DND-41 (cell line): ENCODE results near the gene COBL.

Experiments used
- ATAC-seq: fragments of 200-7000 bp; cut with Tn5 transposase; 3 replicates; pipeline ENCODE4 v1.9.1; 2021; ENCODE audit warnings: low read depth; ENCODE audit not compliant: insufficient read depth
- DNase-seq: peaks from one replicate; pipeline ENCODE4 v3.0.0-alpha.2; 2020
- H2AFZ ChIP-seq: 2 replicates; pipeline ENCODE4 v1.6.0; 2012; ENCODE audit warnings: low read depth, low read length
- H3K27ac ChIP-seq: 2 replicates; pipeline ENCODE4 v1.5.1; 2012; ENCODE audit warnings: low read length, inconsistent platforms
- H3K27me3 ChIP-seq: fragments of 200-600 bp; sonication (generic); 2 replicates; pipeline ENCODE4 v1.6.0; 2012; ENCODE audit warnings: low read length, mild to moderate bottlenecking, inconsistent platforms; ENCODE audit not compliant: insufficient read depth, poor library complexity
- H3K36me3 ChIP-seq: 2 replicates; pipeline ENCODE4 v1.5.1; 2012; ENCODE audit warnings: low read length, inconsistent platforms; ENCODE audit not compliant: insufficient read depth
- H3K4me1 ChIP-seq: 2 replicates; pipeline ENCODE4 v1.5.1; 2012; ENCODE audit warnings: mild to moderate bottlenecking, low read length; ENCODE audit not compliant: insufficient read depth
- H3K4me2 ChIP-seq: 2 replicates; pipeline ENCODE4 v1.6.0; 2012; ENCODE audit warnings: mild to moderate bottlenecking, moderate library complexity, low read length, inconsistent platforms; ENCODE audit not compliant: insufficient read depth
- H3K4me3 ChIP-seq, 2 experiments: fragments of 200-600 bp in 1 of 2; shearing (Covaris generic) in 1 of 2; 2 replicates each; pipeline ENCODE4 v1.5.1; 2012 to 2016; ENCODE audit warnings: inconsistent platforms in 2 of 2, low read length in 2 of 2, mild to moderate bottlenecking in 2 of 2, low read depth in 1 of 2, moderate library complexity in 1 of 2
- H3K79me2 ChIP-seq: 2 replicates; pipeline ENCODE4 v1.6.0; 2012; ENCODE audit warnings: low read length, inconsistent platforms; ENCODE audit not compliant: insufficient read depth
- H3K9ac ChIP-seq: 2 replicates; pipeline ENCODE4 v1.6.0; 2012; ENCODE audit warnings: low read depth, mild to moderate bottlenecking, inconsistent platforms, low read length, moderate library complexity
- H3K9me3 ChIP-seq: 2 replicates; pipeline ENCODE4 v1.5.1; 2012; ENCODE audit warnings: low read length, moderate library complexity, mild to moderate bottlenecking, inconsistent platforms; ENCODE audit not compliant: insufficient read depth, severe bottlenecking
- H4K20me1 ChIP-seq: 2 replicates; pipeline ENCODE4 v1.6.0; 2012; ENCODE audit warnings: low read length; ENCODE audit not compliant: insufficient read depth
- CTCF ChIP-seq: IDR thresholded peaks from 2 replicates; pipeline ENCODE4 v1.5.1; 2012; ENCODE audit warnings: borderline replicate concordance, low read length, moderate library complexity, mild to moderate bottlenecking; ENCODE audit not compliant: poor library complexity, severe bottlenecking; ENCODE audit errors: extremely low read depth
- EZH2 ChIP-seq: IDR thresholded peaks from 3 replicates; pipeline ENCODE4 v1.6.1; 2012; ENCODE audit warnings: borderline replicate concordance, low read depth, mild to moderate bottlenecking, moderate library complexity, low read length, inconsistent platforms; ENCODE audit not compliant: severe bottlenecking

COBL gene

DNA sequence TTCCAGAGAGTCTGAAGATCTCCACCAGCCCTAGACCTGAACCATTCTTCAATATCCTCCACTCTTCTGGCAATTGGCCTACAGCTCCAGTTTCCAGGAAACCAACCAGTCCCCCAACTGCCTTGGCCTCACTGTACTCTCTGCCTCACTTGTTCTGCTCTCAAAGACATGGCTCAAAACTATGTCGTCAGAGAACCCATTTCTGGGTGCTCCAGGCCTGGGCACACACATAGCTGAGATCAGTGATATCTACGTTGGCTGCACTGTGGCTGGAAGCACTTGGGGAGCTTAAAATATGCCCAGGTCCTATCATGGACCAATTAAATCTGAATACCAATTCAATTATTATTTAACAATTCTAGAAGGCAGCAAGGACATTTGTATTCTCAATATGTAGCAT, 93.1 kb downstream of the COBL start:
- no peaks in the 10 kb centered on the region for H3K36me3 ChIP-seq
- no peak overlapping the region for H3K9ac ChIP-seq
- H3K9me3 ChIP-seq = no peaks in the 10 kb centered on the region
- DNase-seq (no peak), ATAC-seq (no peak)
- no peaks in the 10 kb centered on the region for H4K20me1 ChIP-seq
- TF ChIP-seq EZH2 (no peak), CTCF (no peak)
- H3K79me2 ChIP-seq = no peaks in the 10 kb centered on the region
- H3K4me2 ChIP-seq = no peak overlapping the region
- no peak overlapping the region for H3K4me3 ChIP-seq
- H3K27me3 ChIP-seq = peaks cover 2% of the 10 kb centered on the region
- no peaks in the 10 kb centered on the region for H3K4me1 ChIP-seq
- no peak overlapping the region for H3K27ac ChIP-seq
- H2AFZ ChIP-seq = no peak overlapping the region

- H3K27me3 ChIP-seq = peaks cover under 1% of the 10 kb centered on the region
- H4K20me1 ChIP-seq = no peaks in the 10 kb centered on the region
- no peak overlapping the region for H2AFZ ChIP-seq
- no peak overlapping the region for H3K4me2 ChIP-seq
- H3K9ac ChIP-seq = no peak overlapping the region
- no peaks in the 10 kb centered on the region for H3K9me3 ChIP-seq
- no peaks in the 10 kb centered on the region for H3K36me3 ChIP-seq
- TF ChIP-seq EZH2 = no peak
- ATAC-seq = no peak
- no peak for DNase-seq
- no peak overlapping the region for H3K4me3 ChIP-seq
- H3K79me2 ChIP-seq = no peaks in the 10 kb centered on the region
- H3K27ac ChIP-seq = no peak overlapping the region
- H3K4me1 ChIP-seq = no peaks in the 10 kb centered on the region
Observed at GRCh38 chr7:51222916-51223315, 93.7 kb downstream of the COBL start.

DNA sequence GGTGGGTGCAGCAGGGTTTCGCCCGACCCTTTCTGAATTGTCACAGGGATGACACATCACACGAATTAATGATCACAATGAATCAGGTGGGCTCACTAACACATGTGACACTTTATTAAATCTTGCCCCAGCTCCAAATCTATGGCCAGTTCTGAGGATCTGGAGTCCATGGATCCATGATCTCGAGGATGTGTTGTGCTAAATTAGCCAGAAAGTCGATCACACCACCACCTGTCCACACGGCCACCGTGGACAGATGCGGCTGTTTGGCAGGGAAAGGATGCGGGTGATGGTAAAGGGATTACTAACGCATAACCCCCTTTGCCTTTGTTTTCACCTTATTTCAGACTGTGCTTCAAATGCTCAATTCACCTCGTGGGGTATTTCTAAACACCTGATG, 96.4 kb downstream of the COBL start:
- H3K9me3 ChIP-seq = no peaks in the 10 kb centered on the region
- ATAC-seq (no peak), DNase-seq (no peak)
- H3K27me3 ChIP-seq = no peaks in the 10 kb centered on the region
- H3K4me2 ChIP-seq = no peak overlapping the region
- no peaks in the 10 kb centered on the region for H3K4me1 ChIP-seq
- no peak overlapping the region for H3K4me3 ChIP-seq
- H3K27ac ChIP-seq = no peak overlapping the region
- no peaks in the 10 kb centered on the region for H3K36me3 ChIP-seq
- TF ChIP-seq EZH2 (no peak), CTCF (no peak)
- no peak overlapping the region for H3K9ac ChIP-seq
- H2AFZ ChIP-seq = no peak overlapping the region
- no peaks in the 10 kb centered on the region for H4K20me1 ChIP-seq
- no peaks in the 10 kb centered on the region for H3K79me2 ChIP-seq

GRCh38 chr7:51219261-51219988, 97.2 kb downstream of the COBL start:
- Histone ChIP-seq H3K79me2 (no peaks in the 10 kb centered on the region), H3K27ac (no peak overlapping the region), H3K4me1 (no peaks in the 10 kb centered on the region), H3K27me3 (no peaks in the 10 kb centered on the region), H2AFZ (no peak overlapping the region), H3K9ac (no peak overlapping the region), H3K36me3 (no peaks in the 10 kb centered on the region), H3K4me3 (no peak overlapping the region), H3K9me3 (no peaks in the 10 kb centered on the region), H4K20me1 (no peaks in the 10 kb centered on the region), H3K4me2 (no peak overlapping the region)
- DNase-seq = no peak
- ATAC-seq = no peak
- no peak for TF ChIP-seq EZH2
- no peak for TF ChIP-seq CTCF
